Pancreas (tissue), 10 donors: Measurements from ENCODE around the gene PTPN5. TPM values are rescaled to one million over a fixed set of nuclear protein-coding genes. Genes with fewer than 3 reads are reported as not detected.
"Not testable (repeated sequence)": the region's sequence is repeated elsewhere in the genome, so short reads cannot be mapped to it uniquely, and the experiment has no call there.

Experiments
- ATAC-seq, 4 donors: fragments of 200-7000 bp; cut with Tn5 transposase; one replicate each; pipeline versions ENCODE4 v1.8.0 to v1.9.1; 2020; ENCODE audit warnings: mild to moderate bottlenecking in 4 of 4, moderate library complexity in 4 of 4
- DNase-seq, 6 donors: peaks; one replicate each; pipeline ENCODE4 v3.0.0-alpha.2; 2020
- FAIRE-seq: peaks from 2 replicates; lab custom pipeline; 2012; peaks lifted over from hg19 to GRCh38; lab: Jason Lieb, UNC
- H3K27ac ChIP-seq, 4 donors: fragments of 200-600 bp; sonication (generic); 1 replicate in 3 of 4; 2 replicates in 1 of 4; pipeline versions ENCODE4 v1.5.0 to v1.8.0; 2020
- H3K27me3 ChIP-seq, 4 donors: fragments of 200-600 bp; one replicate each; pipeline ENCODE4 v1.8.0; 2021
- H3K36me3 ChIP-seq, 3 donors: fragments of 200-600 bp; sonication (generic) in 1 of 3; one replicate each; pipeline versions ENCODE4 v1.5.0 to v1.8.0; 2020 to 2021
- H3K4me1 ChIP-seq, 3 donors: fragments of 200-600 bp; one replicate each; pipeline ENCODE4 v1.8.0; 2021
- H3K4me3 ChIP-seq, 4 donors: fragments of 200-600 bp; sonication (generic) in 2 of 4; one replicate each; pipeline versions ENCODE4 v1.5.0 to v1.8.0; 2020 to 2021
- H3K9me3 ChIP-seq, 4 donors: fragments of 200-600 bp; one replicate each; pipeline ENCODE4 v1.8.0; 2021
- WGBS, 2 donors: extraction: QIAGEN DNeasy Blood & Tissue Kit; methylation state at CpG; one replicate each; pipeline ENCODE4 v1.1.7; 2013; 5-methylcytosine and 5-hydroxymethylcytosine counted together
- intact Hi-C, 3 donors: fragments of 100-400 bp; cut with DNase I; formaldehyde crosslinking; loops; one replicate each; pipeline versions ENCODE4 v1.11.1 to v1.14.2; 2022
- polyA plus RNA-seq, 2 donors: library from polyadenylated mRNA; stranded (reverse); fragments of 200-250 nt; gene quantifications; one replicate each; pipeline ENCODE4 v1.2.3, GENCODE V29; 2013
- total RNA-seq, 6 donors: library from RNA; stranded (reverse); fragmentation: NEBNext Ultra II Directional in 4 of 6; extraction: Animal tissue kit (Norgen Biotek cat#: 25700) in 4 of 6; gene quantifications; one replicate each; pipeline versions ENCODE4 v1.2.1 to v1.2.4, GENCODE V29; 2021 to 2023
- TF ChIP-seq, protein P1 (sequence below), 4 donors: fragments of 200-600 bp; sonication (generic) in 3 of 4; IDR thresholded peaks; one replicate each; pipeline versions ENCODE4 v1.5.0 to v1.8.0; 2021; ENCODE audit warnings: antibody characterized with exemption in 4 of 4
- donor health status: healthy with polysubstance abuse.
- donor health status: DM: no; HTN: no; CAD: no; lungs with moderate emphysema.
- donor health status: DM: no; HTN: no; CAD: no.
- donor health status: control.
- donor health status: control.
- donor health status: Bipolar disorder and iron deficiency.
- donor health status: DM: yes; HTN: yes; CAD: no.
- donor health status: DM: no; HTN: no; CAD: no.
- donor health status: DM: no; HTN: no; CAD: no.
- donor health status: DM: yes; HTN: yes; CAD: no.

Gene PTPN5
- total and polyA plus RNA-seq, 8 donors: 0.09 to 1.3 (median 0.38) TPM

DNA sequence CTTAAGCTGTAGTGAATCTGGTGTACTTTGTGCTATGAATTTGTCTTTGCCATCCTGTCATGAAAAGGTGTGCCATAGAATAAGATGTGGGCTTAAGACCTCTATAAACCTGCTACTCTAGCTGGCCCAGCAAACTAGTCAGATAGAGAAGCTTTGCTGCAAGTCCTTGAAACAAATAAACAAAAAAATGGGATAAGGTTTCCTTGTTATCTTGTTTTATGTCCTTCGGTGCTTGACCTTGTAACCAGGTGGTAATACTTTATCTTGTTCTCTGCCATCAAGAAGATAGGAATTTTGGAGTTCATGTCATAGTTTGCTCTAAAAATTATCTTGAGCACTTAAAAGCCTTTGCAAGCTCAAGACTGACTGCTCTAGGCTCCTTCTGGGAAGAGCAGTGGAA is 107.3 kb downstream of the PTPN5 start:
- H3K27me3 ChIP-seq: no peaks in the 10 kb centered on the region
- no peaks in the 10 kb centered on the region for H3K36me3 ChIP-seq
- no peaks in the 10 kb centered on the region for H3K9me3 ChIP-seq
- FAIRE-seq (no peak), ATAC-seq (peak in 2 of 4 donors; percentile 50 to 77), DNase-seq (peak in 1 of 6 donors; percentile 11)
- H3K27ac ChIP-seq: no peak overlapping the region
- intact Hi-C loops: no loop called here
- H3K4me1 ChIP-seq: peaks cover 0 to 8% (median 0%) of the 10 kb centered on the region in 3 donors
- TF ChIP-seq, protein P1, sequence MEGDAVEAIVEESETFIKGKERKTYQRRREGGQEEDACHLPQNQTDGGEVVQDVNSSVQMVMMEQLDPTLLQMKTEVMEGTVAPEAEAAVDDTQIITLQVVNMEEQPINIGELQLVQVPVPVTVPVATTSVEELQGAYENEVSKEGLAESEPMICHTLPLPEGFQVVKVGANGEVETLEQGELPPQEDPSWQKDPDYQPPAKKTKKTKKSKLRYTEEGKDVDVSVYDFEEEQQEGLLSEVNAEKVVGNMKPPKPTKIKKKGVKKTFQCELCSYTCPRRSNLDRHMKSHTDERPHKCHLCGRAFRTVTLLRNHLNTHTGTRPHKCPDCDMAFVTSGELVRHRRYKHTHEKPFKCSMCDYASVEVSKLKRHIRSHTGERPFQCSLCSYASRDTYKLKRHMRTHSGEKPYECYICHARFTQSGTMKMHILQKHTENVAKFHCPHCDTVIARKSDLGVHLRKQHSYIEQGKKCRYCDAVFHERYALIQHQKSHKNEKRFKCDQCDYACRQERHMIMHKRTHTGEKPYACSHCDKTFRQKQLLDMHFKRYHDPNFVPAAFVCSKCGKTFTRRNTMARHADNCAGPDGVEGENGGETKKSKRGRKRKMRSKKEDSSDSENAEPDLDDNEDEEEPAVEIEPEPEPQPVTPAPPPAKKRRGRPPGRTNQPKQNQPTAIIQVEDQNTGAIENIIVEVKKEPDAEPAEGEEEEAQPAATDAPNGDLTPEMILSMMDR (IDR thresholded peaks at IDR 0.05): no peak
- no peak overlapping the region for H3K4me3 ChIP-seq
- 16 to 36% methylated on average over 1 of the region's 1 CpG for WGBS, 2 donors

DNA sequence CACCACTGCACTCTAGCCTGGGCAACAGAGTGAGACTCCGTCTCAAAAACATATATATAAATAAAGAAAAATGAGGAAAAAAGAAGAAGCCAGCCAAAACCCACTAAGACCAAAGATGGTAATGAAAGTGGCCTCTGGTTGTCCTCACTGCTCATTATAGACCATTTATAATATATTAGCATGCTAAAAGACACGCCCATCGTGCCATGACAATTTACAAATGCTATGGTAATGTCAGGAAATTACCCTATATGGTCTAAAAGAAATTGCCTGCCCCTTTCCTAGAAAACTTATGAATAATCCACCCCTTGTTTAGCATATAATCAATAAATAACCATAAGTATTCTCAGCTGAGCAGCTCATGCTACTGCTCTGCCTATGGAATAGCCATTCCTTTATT is 109.1 kb downstream of the PTPN5 start:
- H3K4me1 ChIP-seq: peaks cover 0 to 8% (median 0%) of the 10 kb centered on the region in 3 donors
- no peak overlapping the region for H3K27ac ChIP-seq
- H3K9me3 ChIP-seq: no peaks in the 10 kb centered on the region
- 96 to 98% methylated on average over 3 of the region's 3 CpGs for WGBS, 2 donors
- H3K36me3 ChIP-seq: no peaks in the 10 kb centered on the region
- FAIRE-seq (no peak), DNase-seq (no peak), ATAC-seq (no peak)
- H3K27me3 ChIP-seq: no peaks in the 10 kb centered on the region
- TF ChIP-seq, protein P1 (IDR thresholded peaks at IDR 0.05): no peak
- intact Hi-C loops: no loop called here
- H3K4me3 ChIP-seq: no peak overlapping the region

DNA sequence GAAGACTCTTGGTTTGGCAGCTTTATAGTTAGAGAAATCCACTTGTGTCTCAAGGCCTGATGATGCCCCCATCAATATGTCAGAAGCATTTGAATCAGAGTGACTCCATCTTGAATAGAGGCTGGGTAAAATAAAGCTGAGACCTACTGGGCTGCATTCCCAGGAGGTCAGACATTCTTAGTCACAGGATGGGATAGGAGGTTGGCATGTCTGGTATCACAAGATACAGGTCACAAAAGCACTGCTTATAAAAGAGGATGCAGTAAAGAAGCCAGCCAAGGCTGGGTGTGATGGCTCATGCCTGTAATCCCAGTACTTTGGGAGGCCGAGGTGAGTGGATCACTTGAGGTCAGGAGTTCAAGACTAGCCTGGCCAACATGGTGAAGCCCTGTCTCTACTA is 109.6 kb downstream of the PTPN5 start:
- H3K27ac ChIP-seq, H3K9me3 ChIP-seq, intact Hi-C loops, DNase-seq, H3K4me3 ChIP-seq, FAIRE-seq, ATAC-seq, H3K36me3 ChIP-seq, H3K27me3 ChIP-seq, H3K4me1 ChIP-seq: not testable (repeated sequence)
- 93 to 95% methylated on average over 1 of the region's 1 CpG for WGBS, 2 donors

Other genes with a start within 250 kb of the PTPN5 start
- gene UEVLD, start 203.1 kb downstream of the PTPN5 start, total RNA-seq: 10 to 100 TPM in 2 of 6 donors, 1 to 10 TPM in 4; 6.8 to 11.2 (median 8.4) TPM
- 1 to 10 TPM; 3.3 to 5.4 TPM for gene UEVLD, start 203.1 kb downstream of the PTPN5 start, polyA plus RNA-seq
- gene MISFA, start 192.0 kb downstream of the PTPN5 start, total RNA-seq: 1 to 10 TPM in 4 of 6 donors, under 1 TPM in 2; 0.63 to 4.1 (median 1.4) TPM
- gene MISFA, start 192.0 kb downstream of the PTPN5 start, polyA plus RNA-seq: 1 to 10 TPM; 1.2 to 3.4 TPM
- gene SPTY2D1, start 157.5 kb downstream of the PTPN5 start, total RNA-seq: 10 to 100 TPM in 2 of 6 donors, 1 to 10 TPM in 4; 6.2 to 13.6 (median 8.5) TPM
- 1 to 10 TPM; 1.7 to 4.0 TPM for gene SPTY2D1, start 157.5 kb downstream of the PTPN5 start, polyA plus RNA-seq
- 1 to 10 TPM; 2.5 to 9.3 (median 2.9) TPM for gene TMEM86A, start 93.0 kb downstream of the PTPN5 start, total RNA-seq
- 1 to 10 TPM; 1.4 to 2.4 TPM for gene TMEM86A, start 93.0 kb downstream of the PTPN5 start, polyA plus RNA-seq
- 1 to 10 TPM in 1 of 6 donors, under 1 TPM in 5; 0.16 to 1.2 (median 0.64) TPM for gene IGSF22, start 65.6 kb downstream of the PTPN5 start, total RNA-seq
- under 1 TPM; 0.77 to 0.84 TPM for gene IGSF22, start 65.6 kb downstream of the PTPN5 start, polyA plus RNA-seq
- gene MRGPRX1, start 147.6 kb upstream of the PTPN5 start, total RNA-seq: not detected
- gene MRGPRX1, start 147.6 kb upstream of the PTPN5 start, polyA plus RNA-seq: under 1 TPM in 1 of 2 donors, not detected in 1; 0.07 TPM